ENCODE data around the gene CARNS1. TPM values are rescaled to one million over a fixed set of nuclear protein-coding genes. Genes with fewer than 3 reads are reported as not detected.

The CARNS1 gene
- total and polyA plus RNA-seq, 3 donors from 2014 or later: 0.74 to 1.6 (median 1.3) TPM

- Histone ChIP-seq H3K36me3 (ENCODE audit: low read depth, missing control alignments) (no peaks in the 10 kb centered on the region), H3K4me1 (peaks cover 16% of the 10 kb centered on the region), H3K27me3 (no peaks in the 10 kb centered on the region), H3K27ac (no peak overlapping the region), H3K4me3 (no peak overlapping the region), H3K9me3 (no peaks in the 10 kb centered on the region)
- TF ChIP-seq POLR2A (IDR thresholded peaks at IDR 0.05) (no peak), CTCF (IDR thresholded peaks at IDR 0.05) (no peak)
- WGBS, 2 donors: 88 to 92% methylated on average over 1 to 10 of the region's 12 CpGs
- intact Hi-C loops (cut with DNase I; ENCODE audit: low total_unique reads): no loop called here
- no peak for DNase-seq
Observed at GRCh38 chr11:67417425-67417824, 1.9 kb downstream of the CARNS1 start.

GRCh38 chr11:67418476-67419281, 3.2 kb downstream of the CARNS1 start:
- no peak overlapping the region for H3K27ac ChIP-seq
- no peak overlapping the region for H3K4me3 ChIP-seq
- peaks cover 11% of the 10 kb centered on the region for H3K4me1 ChIP-seq
- WGBS, 2 donors: 75 to 77% methylated on average over 17 to 26 of the region's 26 CpGs
- H3K9me3 ChIP-seq: no peaks in the 10 kb centered on the region
- no peaks in the 10 kb centered on the region for H3K27me3 ChIP-seq
- TF ChIP-seq POLR2A (IDR thresholded peaks at IDR 0.05) (no peak), CTCF (IDR thresholded peaks at IDR 0.05) (no peak)
- no peaks in the 10 kb centered on the region for H3K36me3 ChIP-seq (ENCODE audit: low read depth, missing control alignments)
- intact Hi-C loops (cut with DNase I; ENCODE audit: low total_unique reads): no loop called here
- no peak for DNase-seq

- WGBS, 2 donors: 88 to 95% methylated on average over 8 to 21 of the region's 21 CpGs
- Histone ChIP-seq H3K27me3 (no peaks in the 10 kb centered on the region), H3K4me3 (no peak overlapping the region), H3K4me1 (peaks cover 11% of the 10 kb centered on the region), H3K27ac (no peak overlapping the region), H3K9me3 (no peaks in the 10 kb centered on the region), H3K36me3 (ENCODE audit: low read depth, missing control alignments) (no peaks in the 10 kb centered on the region)
- intact Hi-C loops (cut with DNase I; ENCODE audit: low total_unique reads): no loop called here
- DNase-seq: no peak
- no peak for TF ChIP-seq POLR2A (IDR thresholded peaks at IDR 0.05)
- no peak for TF ChIP-seq CTCF (IDR thresholded peaks at IDR 0.05)
Observed at GRCh38 chr11:67419325-67420049, 4.0 kb downstream of the CARNS1 start.

- no peaks in the 10 kb centered on the region for H3K27me3 ChIP-seq
- intact Hi-C loops (cut with DNase I; ENCODE audit: low total_unique reads): no loop called here
- no peaks in the 10 kb centered on the region for H3K9me3 ChIP-seq
- H3K4me3 ChIP-seq: peak overlapping the region; percentile 27 to 63
- WGBS, 2 donors: 14 to 35% methylated on average over 10 to 15 of the region's 15 CpGs
- H3K4me1 ChIP-seq: peaks cover 9% of the 10 kb centered on the region
- no peak for DNase-seq
- H3K36me3 ChIP-seq (ENCODE audit: low read depth, missing control alignments): no peaks in the 10 kb centered on the region
- TF ChIP-seq CTCF (IDR thresholded peaks at IDR 0.05) (no peak), POLR2A (IDR thresholded peaks at IDR 0.05) (no peak)
- peak overlapping the region in 1 of 2 donors; percentile 83 for H3K27ac ChIP-seq
Observed at GRCh38 chr11:67420147-67420645, 4.7 kb downstream of the CARNS1 start.

Data from testis (tissue), 3 donors.